Stimulated activated effector memory CD8-positive, alpha-beta T cell treated with anti-CD3 and anti-CD28 coated beads, Interleukin-12 subunit alpha, Interleukin-12 subunit beta, amount 100 ng/mL, for 72 hours (primary cell): ENCODE results near the gene AGAP1.

Experiments used
- ATAC-seq: fragments of 150-1000 bp; cut with Tn5 transposase; 2 replicates; pipeline ENCODE4 v1.10.0; 2021
- DNase-seq, 2 donors: peaks; one replicate each; pipeline ENCODE4 v3.0.0; 2021 to 2022; ENCODE audit warnings: low spot score in 2 of 2
- H3K27ac Mint-ChIP-seq: one replicate; pipeline ENCODE4 v1.8.0; 2022; ENCODE audit warnings: mild to moderate bottlenecking, mixed read lengths
- H3K36me3 Mint-ChIP-seq: one replicate; pipeline ENCODE4 v1.8.0; 2022; ENCODE audit warnings: mild to moderate bottlenecking, mixed read lengths
- H3K4me1 Mint-ChIP-seq: one replicate; pipeline ENCODE4 v1.8.0; 2022; ENCODE audit warnings: mixed read lengths
- H3K4me3 Mint-ChIP-seq: one replicate; pipeline ENCODE4 v1.8.0; 2022; ENCODE audit warnings: mild to moderate bottlenecking, mixed read lengths
- H3K9me3 Mint-ChIP-seq: one replicate; pipeline ENCODE4 v1.8.0; 2022; ENCODE audit warnings: mixed read lengths

AGAP1 gene

GRCh38 chr2:236021499-236022057 lies 527.7 kb downstream of the AGAP1 start:
- Mint-ChIP-seq H3K4me3 (no peak overlapping the region), H3K9me3 (no peaks in the 10 kb centered on the region), H3K36me3 (peaks cover 4% of the 10 kb centered on the region), H3K4me1 (no peaks in the 10 kb centered on the region), H3K27ac (no peak overlapping the region)
- ATAC-seq = no peak
- no peak for DNase-seq

- no peak for ATAC-seq
- Mint-ChIP-seq H3K27ac (no peak overlapping the region), H3K9me3 (no peaks in the 10 kb centered on the region), H3K4me1 (no peaks in the 10 kb centered on the region), H3K4me3 (no peak overlapping the region), H3K36me3 (peaks cover 4% of the 10 kb centered on the region)
- no peak for DNase-seq
Measured at GRCh38 chr2:236022128-236022527, 528.3 kb downstream of the AGAP1 start.

GRCh38 chr2:236025892-236026291 lies 532.0 kb downstream of the AGAP1 start:
- Mint-ChIP-seq H3K9me3 (peaks cover 3% of the 10 kb centered on the region), H3K4me3 (no peak overlapping the region), H3K27ac (no peak overlapping the region), H3K4me1 (no peaks in the 10 kb centered on the region), H3K36me3 (no peaks in the 10 kb centered on the region)
- ATAC-seq (no peak), DNase-seq (no peak)

- no peak overlapping the region for H3K27ac Mint-ChIP-seq
- no peaks in the 10 kb centered on the region for H3K4me1 Mint-ChIP-seq
- no peak for ATAC-seq
- no peak overlapping the region for H3K4me3 Mint-ChIP-seq
- peaks cover 3% of the 10 kb centered on the region for H3K9me3 Mint-ChIP-seq
- no peak for DNase-seq
- no peaks in the 10 kb centered on the region for H3K36me3 Mint-ChIP-seq
Measured at GRCh38 chr2:236026841-236027240, 533.0 kb downstream of the AGAP1 start.

GRCh38 chr2:236028066-236028465 lies 534.2 kb downstream of the AGAP1 start:
- no peak overlapping the region for H3K27ac Mint-ChIP-seq
- H3K4me1 Mint-ChIP-seq = no peaks in the 10 kb centered on the region

GRCh38 chr2:236033462-236033861 lies 539.6 kb downstream of the AGAP1 start:
- no peak overlapping the region for H3K4me3 Mint-ChIP-seq
- H3K27ac Mint-ChIP-seq = no peak overlapping the region
- H3K9me3 Mint-ChIP-seq = peaks cover 3% of the 10 kb centered on the region
- ATAC-seq = no peak
- no peaks in the 10 kb centered on the region for H3K4me1 Mint-ChIP-seq
- no peak for DNase-seq
- H3K36me3 Mint-ChIP-seq = no peaks in the 10 kb centered on the region

More at GRCh38 chr2:236028066-236028465, 534.2 kb downstream of the AGAP1 start:
- H3K9me3 Mint-ChIP-seq = peaks cover 3% of the 10 kb centered on the region
- no peaks in the 10 kb centered on the region for H3K36me3 Mint-ChIP-seq
- DNase-seq (no peak), ATAC-seq (no peak)
- no peak overlapping the region for H3K4me3 Mint-ChIP-seq

GRCh38 chr2:236034974-236035373 lies 541.1 kb downstream of the AGAP1 start:
- H3K9me3 Mint-ChIP-seq = peaks cover 3% of the 10 kb centered on the region

GRCh38 chr2:236036045-236036444 lies 542.2 kb downstream of the AGAP1 start:
- Mint-ChIP-seq H3K27ac (no peak overlapping the region), H3K36me3 (no peaks in the 10 kb centered on the region), H3K4me1 (no peaks in the 10 kb centered on the region), H3K9me3 (no peaks in the 10 kb centered on the region), H3K4me3 (no peak overlapping the region)
- no peak for ATAC-seq
- no peak for DNase-seq

More at GRCh38 chr2:236034974-236035373, 541.1 kb downstream of the AGAP1 start:
- H3K27ac Mint-ChIP-seq = no peak overlapping the region
- H3K4me3 Mint-ChIP-seq = no peak overlapping the region
- ATAC-seq (no peak), DNase-seq (no peak)
- no peaks in the 10 kb centered on the region for H3K36me3 Mint-ChIP-seq
- no peaks in the 10 kb centered on the region for H3K4me1 Mint-ChIP-seq

- Mint-ChIP-seq H3K36me3 (peaks cover 18% of the 10 kb centered on the region), H3K9me3 (no peaks in the 10 kb centered on the region), H3K27ac (no peak overlapping the region), H3K4me3 (no peak overlapping the region), H3K4me1 (no peaks in the 10 kb centered on the region)
- no peak for DNase-seq
- no peak for ATAC-seq
Measured at GRCh38 chr2:236038096-236038495, 544.3 kb downstream of the AGAP1 start.

- ATAC-seq (no peak), DNase-seq (no peak)
- no peak overlapping the region for H3K4me3 Mint-ChIP-seq
- no peaks in the 10 kb centered on the region for H3K4me1 Mint-ChIP-seq
- no peaks in the 10 kb centered on the region for H3K9me3 Mint-ChIP-seq
- no peak overlapping the region for H3K27ac Mint-ChIP-seq
- peaks cover 24% of the 10 kb centered on the region for H3K36me3 Mint-ChIP-seq
Measured at GRCh38 chr2:236040600-236041328, 546.9 kb downstream of the AGAP1 start.

GRCh38 chr2:236041616-236042015 lies 547.8 kb downstream of the AGAP1 start:
- peaks cover 8% of the 10 kb centered on the region for H3K4me1 Mint-ChIP-seq
- no peak for DNase-seq
- peak overlapping the region; percentile 41 for H3K27ac Mint-ChIP-seq
- no peaks in the 10 kb centered on the region for H3K9me3 Mint-ChIP-seq
- no peak for ATAC-seq
- H3K36me3 Mint-ChIP-seq = peaks cover 24% of the 10 kb centered on the region
- H3K4me3 Mint-ChIP-seq = no peak overlapping the region

- Mint-ChIP-seq H3K4me3 (no peak overlapping the region), H3K36me3 (peaks cover 24% of the 10 kb centered on the region), H3K27ac (no peak overlapping the region), H3K9me3 (no peaks in the 10 kb centered on the region), H3K4me1 (peaks cover 10% of the 10 kb centered on the region)
- DNase-seq (no peak), ATAC-seq (no peak)
Measured at GRCh38 chr2:236042087-236042486, 548.2 kb downstream of the AGAP1 start.

GRCh38 chr2:236044191-236044590 lies 550.3 kb downstream of the AGAP1 start:
- H3K4me1 Mint-ChIP-seq = peaks cover 16% of the 10 kb centered on the region
- no peaks in the 10 kb centered on the region for H3K9me3 Mint-ChIP-seq
- peaks cover 34% of the 10 kb centered on the region for H3K36me3 Mint-ChIP-seq
- DNase-seq = no peak
- H3K4me3 Mint-ChIP-seq = no peak overlapping the region
- no peak overlapping the region for H3K27ac Mint-ChIP-seq
- no peak for ATAC-seq

GRCh38 chr2:236045251-236046235 lies 551.7 kb downstream of the AGAP1 start:
- DNase-seq (no peak), ATAC-seq (no peak)
- no peak overlapping the region for H3K27ac Mint-ChIP-seq
- H3K36me3 Mint-ChIP-seq = peaks cover 43% of the 10 kb centered on the region
- H3K4me3 Mint-ChIP-seq = no peak overlapping the region
- peaks cover 26% of the 10 kb centered on the region for H3K4me1 Mint-ChIP-seq
- no peaks in the 10 kb centered on the region for H3K9me3 Mint-ChIP-seq

- Mint-ChIP-seq H3K27ac (no peak overlapping the region), H3K4me3 (no peak overlapping the region), H3K9me3 (no peaks in the 10 kb centered on the region), H3K36me3 (peaks cover 36% of the 10 kb centered on the region), H3K4me1 (peaks cover 26% of the 10 kb centered on the region)
- DNase-seq (no peak), ATAC-seq (no peak)
Measured at GRCh38 chr2:236046715-236047114, 552.9 kb downstream of the AGAP1 start.
